Measurements from ENCODE around the gene MRPL53.

MRPL53 gene

GRCh38 chr2:74511104-74511989 lies 38.9 kb upstream of the MRPL53 start:
- Histone ChIP-seq H3K9me3 (ENCODE audit: insufficient read depth, low read length) (no peaks in the 10 kb centered on the region), H3K79me2 (ENCODE audit: low read length) (peaks cover 7% of the 10 kb centered on the region), H2AFZ (ENCODE audit: low read depth, low read length) (no peak overlapping the region), H3K9ac (ENCODE audit: low read length) (no peak overlapping the region), H3K36me3 (replicated peaks; ENCODE audit: low read depth, low read length) (no peaks in the 10 kb centered on the region), H3K27ac (ENCODE audit: low read length) (no peak overlapping the region), H3K4me2 (ENCODE audit: low read length) (no peak overlapping the region), H4K20me1 (ENCODE audit: insufficient read depth, low read length) (no peaks in the 10 kb centered on the region), H3K27me3 (ENCODE audit: low read depth, low read length) (no peaks in the 10 kb centered on the region), H3K4me1 (ENCODE audit: low read length) (peaks cover 19% of the 10 kb centered on the region), H3K4me3 (ENCODE audit: low read length) (no peak overlapping the region)
- TF ChIP-seq CTCF (IDR thresholded peaks at IDR 0.05; ENCODE audit: low read depth, low read length) (no peak), EZH2phosphoT487 (IDR thresholded peaks at IDR 0.05; ENCODE audit: low read depth) (no peak)

GRCh38 chr2:74510272-74510671 lies 37.8 kb upstream of the MRPL53 start:
- Histone ChIP-seq H3K27me3 (ENCODE audit: low read depth, low read length) (no peaks in the 10 kb centered on the region), H2AFZ (ENCODE audit: low read depth, low read length) (no peak overlapping the region)

GRCh38 chr2:74507926-74508520 lies 35.5 kb upstream of the MRPL53 start:
- H4K20me1 ChIP-seq (ENCODE audit: insufficient read depth, low read length) = no peaks in the 10 kb centered on the region
- TF ChIP-seq CTCF (IDR thresholded peaks at IDR 0.05; ENCODE audit: low read depth, low read length) (no peak), EZH2phosphoT487 (IDR thresholded peaks at IDR 0.05; ENCODE audit: low read depth) (no peak)
- H3K27ac ChIP-seq (ENCODE audit: low read length) = peak overlapping the region; percentile 93
- peak overlapping the region; percentile 88 for H3K4me2 ChIP-seq (ENCODE audit: low read length)
- peaks cover 11% of the 10 kb centered on the region for H3K79me2 ChIP-seq (ENCODE audit: low read length)
- peaks cover 32% of the 10 kb centered on the region for H3K4me1 ChIP-seq (ENCODE audit: low read length)
- peaks cover 13% of the 10 kb centered on the region for H3K36me3 ChIP-seq (replicated peaks; ENCODE audit: low read depth, low read length)
- H3K4me3 ChIP-seq (ENCODE audit: low read length) = peak overlapping the region; percentile 82
- no peaks in the 10 kb centered on the region for H3K9me3 ChIP-seq (ENCODE audit: insufficient read depth, low read length)
- H3K9ac ChIP-seq (ENCODE audit: low read length) = peak overlapping the region; percentile 91
- peak overlapping the region; percentile 24; the same call in 1 of the 2 replicates for H2AFZ ChIP-seq (ENCODE audit: low read depth, low read length)
- no peaks in the 10 kb centered on the region for H3K27me3 ChIP-seq (ENCODE audit: low read depth, low read length)

More at GRCh38 chr2:74510272-74510671, 37.8 kb upstream of the MRPL53 start:
- H3K36me3 ChIP-seq (replicated peaks; ENCODE audit: low read depth, low read length) = peaks cover 8% of the 10 kb centered on the region
- H3K27ac ChIP-seq (ENCODE audit: low read length) = no peak overlapping the region
- H3K79me2 ChIP-seq (ENCODE audit: low read length) = peaks cover 11% of the 10 kb centered on the region
- H3K4me1 ChIP-seq (ENCODE audit: low read length) = peaks cover 26% of the 10 kb centered on the region
- no peaks in the 10 kb centered on the region for H4K20me1 ChIP-seq (ENCODE audit: insufficient read depth, low read length)
- no peak overlapping the region for H3K4me3 ChIP-seq (ENCODE audit: low read length)
- no peak overlapping the region for H3K9ac ChIP-seq (ENCODE audit: low read length)
- H3K9me3 ChIP-seq (ENCODE audit: insufficient read depth, low read length) = no peaks in the 10 kb centered on the region
- TF ChIP-seq EZH2phosphoT487 (IDR thresholded peaks at IDR 0.05; ENCODE audit: low read depth) (no peak), CTCF (IDR thresholded peaks at IDR 0.05; ENCODE audit: low read depth, low read length) (no peak)
- H3K4me2 ChIP-seq (ENCODE audit: low read length) = no peak overlapping the region
